Measurements from ENCODE around the gene TENT4B. TPM values are rescaled to one million over a fixed set of nuclear protein-coding genes. Genes with fewer than 3 reads are reported as not detected.
"Not testable (repeated sequence)": the region's sequence is repeated elsewhere in the genome, so short reads cannot be mapped to it uniquely, and the experiment has no call there.

The TENT4B gene
- polyA plus RNA-seq, 5 donors = 13.9 to 19.9 (median 17.5) TPM

DNA sequence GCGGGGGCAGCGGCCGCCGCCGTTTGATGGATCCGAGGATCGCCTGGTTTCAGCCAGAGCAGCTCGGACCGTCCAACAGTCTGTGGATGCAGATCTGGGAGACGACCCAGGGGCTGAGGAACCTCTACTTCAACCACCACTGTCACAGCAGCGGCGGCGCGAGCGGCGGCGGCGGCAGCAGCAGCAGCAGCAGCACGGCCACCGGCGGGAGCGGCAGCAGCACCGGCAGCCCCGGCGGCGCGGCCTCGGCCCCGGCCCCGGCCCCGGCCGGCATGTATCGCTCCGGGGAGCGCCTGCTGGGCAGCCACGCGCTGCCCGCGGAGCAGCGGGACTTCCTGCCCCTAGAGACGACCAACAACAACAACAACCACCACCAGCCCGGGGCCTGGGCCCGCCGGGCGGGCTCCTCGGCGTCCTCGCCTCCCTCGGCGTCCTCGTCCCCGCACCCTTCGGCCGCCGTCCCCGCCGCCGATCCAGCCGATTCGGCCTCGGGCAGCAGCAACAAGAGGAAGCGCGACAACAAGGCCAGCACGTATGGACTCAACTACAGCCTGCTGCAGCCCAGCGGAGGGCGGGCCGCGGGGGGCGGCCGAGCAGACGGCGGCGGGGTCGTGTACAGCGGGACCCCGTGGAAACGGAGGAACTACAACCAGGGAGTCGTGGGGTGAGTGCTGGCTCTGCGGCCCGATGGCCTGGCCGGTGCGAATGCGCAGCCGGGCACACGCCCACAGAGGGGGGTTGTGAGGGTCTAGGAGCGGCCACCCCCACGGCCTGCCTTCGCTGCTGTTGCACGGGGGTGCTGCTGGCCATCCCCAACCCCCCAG is 702 bp downstream of the TENT4B start:
- peak in 1 of 2 donors; percentile 17 for DNase-seq

DNA sequence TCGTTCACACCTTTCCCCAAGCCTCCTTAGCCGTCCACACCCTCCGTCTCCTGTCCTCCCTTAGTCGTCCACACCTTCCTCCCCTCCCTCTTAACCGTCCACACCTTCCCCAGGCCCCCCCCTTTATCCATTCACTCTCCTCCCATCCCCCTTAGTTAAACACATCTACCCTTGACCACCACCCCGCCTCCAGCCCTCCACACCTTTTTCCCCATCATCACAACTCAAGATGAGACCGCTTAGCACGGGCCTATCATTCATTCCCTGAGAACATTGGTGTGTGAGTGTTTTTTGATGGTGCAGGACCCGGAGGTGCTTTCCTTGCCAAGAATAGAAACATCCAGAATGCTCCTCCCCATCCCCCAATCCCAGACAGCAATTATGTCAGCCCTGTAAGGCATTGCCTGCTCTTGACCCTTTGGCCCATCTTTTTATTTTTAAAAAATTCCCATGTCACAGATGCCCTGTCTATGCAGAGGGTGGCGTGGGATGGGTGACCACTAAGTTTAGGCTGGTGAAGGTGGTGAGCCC is 1.4 kb downstream of the TENT4B start:
- peak in 1 of 2 donors; percentile 9 for DNase-seq

DNA sequence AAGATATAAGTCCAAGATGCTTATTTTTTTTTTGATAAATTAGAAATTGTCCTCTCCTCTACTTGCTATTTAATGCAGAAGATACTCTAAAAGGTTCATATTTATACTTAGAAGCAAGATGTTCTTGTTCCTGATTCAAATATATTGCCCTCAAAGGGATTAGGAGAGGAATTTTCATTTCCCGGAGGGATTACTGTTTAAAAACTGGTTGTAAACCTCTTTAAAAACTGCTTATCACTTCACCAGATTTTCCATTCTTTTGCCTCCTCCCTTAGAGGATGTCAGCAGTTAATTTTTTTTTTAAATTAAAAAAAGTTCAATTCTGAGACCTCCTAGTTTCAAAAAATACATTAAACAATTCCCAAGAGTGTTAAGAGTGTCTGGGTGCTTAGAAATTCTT is 2.8 kb downstream of the TENT4B start:
- no peak for DNase-seq

DNA sequence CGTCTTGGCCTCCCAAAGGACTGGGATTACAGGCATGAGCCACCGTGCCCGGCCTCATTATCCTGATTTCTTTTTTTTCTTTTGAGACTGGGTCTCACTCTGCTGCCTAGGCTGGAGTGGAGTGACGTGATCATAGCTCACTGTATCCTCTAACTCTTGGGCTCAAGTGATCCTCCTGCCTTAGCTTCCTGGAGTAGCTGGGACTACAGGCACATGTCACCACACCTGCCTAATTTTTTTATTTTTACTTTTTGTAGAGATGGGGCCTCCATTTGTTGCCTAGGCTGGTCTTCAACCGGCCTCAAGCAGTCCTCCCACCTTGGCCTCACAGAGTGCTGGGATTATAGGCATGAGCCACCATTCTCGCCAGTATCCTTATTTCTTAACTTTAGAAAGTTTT is 3.5 kb downstream of the TENT4B start:
- no peak for DNase-seq

DNA sequence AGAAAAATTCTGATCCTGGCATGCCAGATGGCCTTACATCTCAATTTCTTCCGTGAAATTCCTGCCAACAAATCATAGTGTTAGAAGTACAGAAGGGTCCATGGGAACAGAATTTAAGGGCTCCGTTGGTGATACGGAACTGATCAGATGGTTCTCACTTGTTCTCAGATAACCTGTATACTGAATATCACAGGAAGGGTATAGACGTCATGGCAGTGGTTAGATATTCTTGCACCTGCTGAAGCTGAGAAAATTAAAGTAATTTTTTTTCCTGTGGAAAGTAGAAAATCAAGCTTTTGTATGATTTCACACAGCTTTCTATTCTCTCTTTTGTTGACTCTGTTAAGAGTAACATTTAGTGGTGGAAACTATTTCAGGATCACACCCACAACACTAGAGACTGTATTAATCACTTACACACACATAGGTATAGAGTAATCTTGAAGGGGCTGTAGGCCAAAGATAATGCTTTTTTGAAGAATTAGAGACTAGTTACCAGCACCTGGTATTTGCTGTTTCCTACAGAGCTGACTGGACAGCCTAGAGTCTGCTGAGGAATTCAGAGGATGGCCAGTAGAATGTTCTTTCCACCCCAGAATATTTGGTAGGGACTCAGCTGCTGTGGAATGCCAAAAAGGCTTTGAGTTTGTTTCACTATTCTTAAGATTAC is 7.5 kb downstream of the TENT4B start:
- no peak for DNase-seq

DNA sequence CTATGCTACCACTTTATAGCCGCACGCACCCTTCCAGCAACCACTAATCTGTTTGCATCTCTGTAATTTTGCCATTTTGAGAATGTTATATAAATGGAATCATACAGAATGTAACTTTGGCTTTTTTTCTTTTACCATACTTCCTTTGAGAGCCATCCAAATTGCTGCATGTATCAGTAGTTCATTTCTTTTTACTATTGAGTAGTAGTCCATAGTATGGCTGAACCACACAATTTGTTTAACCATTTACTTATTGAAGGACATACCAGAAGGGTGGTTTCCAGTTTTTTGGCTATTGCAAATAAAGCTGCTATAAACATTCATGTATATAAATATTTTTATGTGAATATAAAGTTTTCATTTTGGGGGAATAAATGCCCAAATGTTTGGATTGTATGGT is 8.8 kb downstream of the TENT4B start:
- no peak for DNase-seq

DNA sequence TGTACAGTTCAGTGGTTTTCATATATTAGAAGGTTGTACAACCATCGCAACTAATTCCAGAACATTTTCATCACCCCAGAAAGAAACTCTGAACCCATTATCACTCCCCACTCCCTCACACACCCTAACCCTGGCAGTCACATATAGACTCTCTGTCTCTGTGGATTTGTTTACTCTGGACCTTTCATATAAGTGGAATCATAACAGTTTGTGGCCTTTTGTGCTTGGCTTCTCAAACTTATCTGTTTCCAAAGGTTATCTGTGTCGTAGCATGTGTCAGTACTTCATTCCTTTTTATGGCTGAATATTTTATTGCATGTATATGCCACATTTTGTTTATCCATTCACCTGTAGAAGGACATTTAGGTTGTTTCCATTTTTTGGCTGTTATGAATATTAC is 12.4 kb downstream of the TENT4B start:
- DNase-seq = no peak

DNA sequence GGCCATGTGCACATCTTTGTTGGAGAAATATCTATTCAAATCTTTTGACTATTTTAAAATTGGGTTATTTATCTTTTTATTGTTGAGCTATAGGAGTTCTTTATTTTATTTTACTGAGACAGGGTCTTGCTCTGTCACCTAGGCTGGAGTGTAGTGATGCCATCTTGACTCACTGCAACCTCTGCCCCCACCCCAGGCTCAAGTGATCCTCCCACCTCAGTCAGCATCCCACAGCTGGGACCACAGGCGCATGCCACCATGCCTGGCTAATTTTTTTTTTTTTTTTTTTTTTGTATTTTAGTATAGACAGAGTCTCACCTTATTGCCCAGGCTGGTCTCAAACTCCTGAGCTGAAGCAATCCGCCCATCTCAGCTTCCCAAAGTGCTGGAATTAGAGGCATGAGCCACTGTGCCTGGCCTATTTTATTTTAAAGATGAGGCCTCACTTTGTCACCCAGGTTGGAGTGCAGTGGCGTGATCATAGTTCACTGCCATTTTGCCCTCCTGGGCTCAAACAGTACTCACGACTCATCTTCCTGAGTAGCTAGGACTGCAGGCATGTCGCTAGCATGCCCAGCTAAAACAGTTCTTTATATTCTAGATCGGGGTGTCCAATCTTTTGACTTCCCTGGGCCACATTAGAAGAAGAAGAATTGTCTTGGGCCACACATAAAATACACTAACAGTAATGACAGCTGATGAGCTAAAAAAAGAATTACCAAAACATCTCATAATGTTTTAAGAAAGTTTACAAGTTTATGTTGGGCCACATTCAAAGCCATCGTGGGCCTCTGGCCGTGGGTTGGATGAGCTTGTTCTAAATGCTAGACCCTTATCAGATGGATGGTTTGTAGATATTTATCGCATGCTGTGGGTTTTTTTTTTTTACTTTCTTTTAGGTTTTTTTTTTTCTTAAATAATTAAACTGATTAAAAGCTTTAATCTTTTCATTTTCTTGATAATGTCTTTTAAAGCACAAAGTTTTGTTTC is 13.7 kb downstream of the TENT4B start:
- DNase-seq = no peak

DNA sequence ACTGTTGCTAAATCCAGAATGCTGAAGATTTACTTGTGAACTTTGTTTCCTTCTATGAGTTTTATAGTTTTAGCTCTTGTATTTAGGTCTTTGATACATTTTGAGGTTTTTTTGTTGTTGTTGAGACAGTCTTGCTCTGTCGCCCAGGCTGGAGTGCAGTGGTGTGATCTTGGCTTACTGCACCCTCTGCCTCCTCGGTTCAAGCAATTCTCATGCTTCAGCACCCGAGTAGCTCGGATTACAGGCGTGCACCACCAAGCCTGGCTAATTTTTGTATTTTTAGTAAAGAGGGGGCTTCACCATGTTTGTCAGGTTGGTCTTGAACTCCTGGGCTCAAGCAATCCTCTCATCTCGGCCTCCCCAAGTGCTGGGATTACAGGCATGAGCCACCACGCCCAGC is 14.4 kb downstream of the TENT4B start:
- DNase-seq = no peak

DNA sequence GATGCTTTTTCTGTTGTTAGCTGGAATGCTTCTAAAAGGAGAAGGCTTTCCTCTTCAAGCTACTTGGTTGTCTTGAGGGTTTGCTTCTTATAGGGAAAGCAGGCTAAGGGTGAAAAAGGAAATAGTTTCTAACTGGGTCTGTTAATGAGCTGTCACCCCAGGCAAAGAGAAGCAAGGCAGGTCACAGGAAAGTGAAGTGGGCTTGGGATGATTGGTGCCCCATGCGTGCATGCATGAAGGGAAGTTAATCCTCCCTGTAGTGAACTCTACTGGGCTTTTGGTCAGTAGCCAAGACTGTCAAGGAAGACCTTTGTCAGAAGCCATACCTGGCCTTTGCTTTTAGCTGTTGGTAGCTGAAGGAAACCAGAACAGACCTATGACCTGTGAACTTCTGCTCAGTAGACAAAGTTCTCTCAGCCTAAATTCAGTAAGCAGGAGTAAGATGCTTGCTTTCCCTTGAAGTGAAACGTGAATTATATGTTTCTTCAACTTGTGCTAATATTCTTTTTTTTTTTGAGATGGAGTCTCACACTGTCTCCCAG is 16.5 kb downstream of the TENT4B start:
- no peak for DNase-seq

DNA sequence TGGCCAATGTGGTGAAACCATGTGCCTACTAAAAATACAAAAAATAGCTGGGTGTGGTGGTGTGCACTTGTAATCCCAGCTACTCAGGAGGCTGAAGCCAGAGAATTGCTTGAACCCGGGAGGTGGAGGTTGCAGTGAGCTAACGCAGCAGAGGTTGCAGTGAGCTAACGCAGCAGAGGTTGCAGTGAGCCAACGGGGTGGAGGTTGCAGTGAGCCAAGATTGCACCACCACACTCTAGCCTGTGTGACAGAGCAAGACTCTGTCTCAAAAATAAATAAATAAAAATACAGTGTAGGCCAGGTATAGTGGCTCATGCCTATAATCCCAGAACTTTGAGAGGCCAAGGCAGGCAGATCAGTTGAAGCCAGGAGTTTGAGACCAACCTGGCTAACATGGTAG is 18.7 kb downstream of the TENT4B start:
- DNase-seq = not testable (repeated sequence)

DNA sequence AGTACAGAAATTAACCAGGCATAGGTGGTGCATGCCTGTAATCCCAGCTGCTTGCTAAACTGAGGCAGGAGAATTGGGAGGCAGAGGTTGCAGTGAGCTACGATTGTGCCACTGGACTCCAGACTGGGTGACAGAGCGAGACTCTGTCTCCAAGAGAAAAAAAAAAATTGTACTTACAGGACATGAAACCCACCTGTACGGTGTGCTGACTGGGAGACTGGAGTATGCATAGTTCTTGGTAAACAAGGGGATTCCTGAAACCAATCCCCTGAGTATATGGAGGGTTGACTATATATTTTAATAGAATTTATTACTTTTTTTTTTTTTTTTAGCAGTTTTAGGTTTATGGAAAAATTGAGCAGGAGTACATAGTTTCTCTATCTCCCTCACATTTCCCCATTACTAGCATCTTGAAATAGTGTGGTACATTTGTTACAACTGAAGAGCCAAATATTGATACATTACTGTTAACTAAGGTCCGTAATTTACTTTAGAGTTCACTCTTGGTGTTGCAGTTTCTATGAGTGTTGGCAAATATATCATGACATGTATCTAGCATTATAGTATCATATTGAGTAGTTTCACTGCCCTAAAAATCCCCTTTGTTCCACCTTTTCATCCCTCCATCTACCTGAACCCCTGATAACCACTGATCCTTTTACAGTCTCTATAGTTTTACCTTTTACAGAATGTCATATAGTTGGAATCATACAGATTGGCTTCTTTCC is 19.3 kb downstream of the TENT4B start:
- no peak for DNase-seq

DNA sequence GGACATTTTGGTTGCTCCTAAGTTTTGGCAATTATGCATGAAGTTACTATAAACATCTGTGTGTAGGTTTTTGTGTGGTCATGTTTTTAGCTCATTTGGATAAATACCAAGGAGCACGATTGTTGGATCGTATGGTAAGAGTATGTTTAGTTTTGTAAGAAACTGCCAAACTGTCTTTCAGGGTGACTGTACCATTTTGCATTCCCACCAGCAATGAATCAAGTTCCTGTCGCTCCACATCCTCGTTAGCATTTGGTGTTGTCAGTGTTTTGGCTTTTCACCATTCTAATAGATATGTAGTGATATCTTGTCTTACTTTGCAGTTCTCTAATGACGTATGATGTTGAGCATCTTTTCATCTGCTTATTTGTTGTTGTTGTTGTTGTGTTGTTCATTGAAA is 20.2 kb downstream of the TENT4B start:
- no peak for DNase-seq

DNA sequence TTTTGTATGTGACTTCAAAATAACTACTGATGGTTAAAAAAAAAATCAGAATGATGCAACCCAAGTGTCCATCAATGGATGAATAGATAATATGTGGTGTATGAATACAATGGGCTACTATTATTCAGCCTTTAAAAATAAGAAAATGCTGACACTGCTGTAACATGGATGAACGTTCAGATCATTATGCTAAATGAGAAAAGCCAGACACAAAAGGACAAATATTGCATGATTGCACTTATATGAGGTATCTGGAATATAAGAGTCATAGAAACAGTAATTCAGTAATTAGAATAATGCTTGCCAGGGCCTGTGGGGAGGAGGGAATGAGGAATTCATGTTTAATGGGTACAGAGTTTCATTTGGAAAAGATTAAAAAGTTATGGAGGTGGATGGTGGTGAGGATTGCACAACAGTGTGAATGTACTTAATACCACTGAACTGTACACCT is 25.4 kb downstream of the TENT4B start:
- no peak for DNase-seq

DNA sequence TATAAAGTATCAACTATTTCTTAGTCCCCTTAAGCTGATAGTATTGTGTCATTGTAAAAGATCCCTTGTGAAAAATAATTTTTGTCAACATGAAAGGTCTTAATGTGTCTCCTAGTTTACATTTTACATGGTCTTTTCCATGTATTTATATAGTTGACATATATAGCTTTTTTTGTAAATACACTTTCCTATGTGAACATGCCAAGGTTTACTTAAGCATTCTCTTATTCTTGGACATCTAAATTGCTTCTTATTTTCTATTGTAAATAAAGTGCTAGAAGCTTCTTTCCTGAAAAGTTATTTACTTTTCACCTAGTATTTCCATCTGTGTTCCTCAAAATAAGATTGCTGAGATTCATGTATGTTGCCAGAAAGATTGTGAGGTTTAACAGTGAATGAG is 29.3 kb downstream of the TENT4B start:
- DNase-seq = no peak

DNA sequence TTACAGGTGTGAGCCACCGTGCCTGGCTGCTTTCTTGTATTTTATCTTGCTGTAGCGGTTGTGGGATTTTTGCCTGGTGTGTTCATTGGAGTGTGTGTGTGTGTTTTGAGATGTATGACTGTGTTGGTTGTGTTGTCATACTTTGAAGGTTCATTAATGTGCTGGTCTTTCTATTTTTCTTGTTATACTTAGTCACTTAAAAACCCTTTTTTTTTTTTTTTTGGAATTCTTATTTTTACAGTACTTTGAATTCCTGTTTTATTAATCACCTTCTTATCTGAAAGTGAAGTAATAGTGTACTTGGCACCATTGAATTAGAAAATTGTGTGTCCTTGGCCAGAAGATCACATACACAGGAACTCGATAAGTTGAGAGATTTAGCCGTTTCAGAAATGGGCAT is 30.2 kb downstream of the TENT4B start:
- no peak for DNase-seq

DNA sequence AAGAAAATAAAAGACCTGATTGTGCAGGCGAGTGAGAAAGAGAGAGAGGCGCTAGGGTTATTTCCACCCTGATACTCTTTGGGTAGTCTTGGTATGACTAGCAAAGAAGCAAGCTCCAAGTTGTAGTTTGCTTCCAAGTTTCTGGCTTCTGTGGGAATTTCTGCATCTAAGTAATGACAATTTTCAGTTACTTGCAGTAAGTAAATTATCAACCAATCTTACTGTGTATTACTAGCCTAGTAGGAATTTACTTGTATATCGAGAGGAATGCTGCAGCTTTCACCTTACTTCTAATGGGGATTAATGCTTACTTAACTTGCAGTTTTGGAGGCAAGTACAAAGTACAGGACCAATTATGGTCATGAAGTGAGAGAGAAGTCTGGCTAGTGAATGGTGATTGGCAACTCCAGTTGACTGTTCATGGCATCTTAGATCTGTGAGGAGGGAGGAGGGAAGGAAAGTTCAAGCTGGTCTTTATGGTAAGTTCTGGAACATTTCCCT is 31.9 kb downstream of the TENT4B start:
- DNase-seq = no peak

DNA sequence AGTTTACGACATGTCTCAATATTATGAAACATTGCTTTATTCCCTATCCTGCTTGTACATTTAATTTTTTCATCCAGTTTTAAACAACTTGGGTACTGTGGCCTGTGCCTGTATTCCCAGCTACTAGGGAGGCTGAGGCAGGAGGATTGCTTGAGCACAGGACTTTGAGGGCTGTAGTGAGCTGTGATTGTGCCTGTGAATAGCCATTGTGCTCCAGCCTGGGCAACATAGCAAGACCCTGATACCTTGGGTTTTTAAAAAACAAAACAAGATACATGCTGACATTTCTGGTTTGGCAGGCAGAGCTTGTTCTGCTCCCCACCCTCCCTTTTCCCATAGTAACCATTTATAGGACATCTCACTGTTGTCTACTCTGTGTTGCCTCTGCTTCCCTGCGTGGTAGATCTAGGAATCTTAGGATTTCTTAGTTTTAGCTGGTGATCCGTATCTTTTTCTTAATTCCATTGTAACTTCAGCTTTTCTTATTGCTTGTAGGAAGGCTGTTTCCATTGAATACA is 35.6 kb downstream of the TENT4B start:
- DNase-seq = no peak

DNA sequence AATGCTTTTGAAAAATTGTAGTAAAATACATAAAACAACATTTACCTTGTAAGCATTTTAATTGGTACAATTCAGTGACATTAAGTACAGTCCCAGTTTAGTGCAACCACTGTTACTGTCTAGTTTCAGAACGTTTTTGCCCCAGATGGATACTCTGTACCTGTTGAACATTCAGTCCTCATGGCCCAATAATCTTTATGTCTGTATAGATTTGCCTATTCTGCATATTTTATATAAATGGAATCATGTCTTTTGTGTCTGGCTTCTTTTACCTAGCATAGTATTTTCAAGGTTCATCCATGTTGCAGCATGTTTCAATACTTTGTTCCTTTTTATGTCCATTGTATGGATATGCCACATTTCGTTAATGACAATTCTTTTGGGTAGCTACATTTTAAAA is 37.2 kb downstream of the TENT4B start:
- DNase-seq = no peak

DNA sequence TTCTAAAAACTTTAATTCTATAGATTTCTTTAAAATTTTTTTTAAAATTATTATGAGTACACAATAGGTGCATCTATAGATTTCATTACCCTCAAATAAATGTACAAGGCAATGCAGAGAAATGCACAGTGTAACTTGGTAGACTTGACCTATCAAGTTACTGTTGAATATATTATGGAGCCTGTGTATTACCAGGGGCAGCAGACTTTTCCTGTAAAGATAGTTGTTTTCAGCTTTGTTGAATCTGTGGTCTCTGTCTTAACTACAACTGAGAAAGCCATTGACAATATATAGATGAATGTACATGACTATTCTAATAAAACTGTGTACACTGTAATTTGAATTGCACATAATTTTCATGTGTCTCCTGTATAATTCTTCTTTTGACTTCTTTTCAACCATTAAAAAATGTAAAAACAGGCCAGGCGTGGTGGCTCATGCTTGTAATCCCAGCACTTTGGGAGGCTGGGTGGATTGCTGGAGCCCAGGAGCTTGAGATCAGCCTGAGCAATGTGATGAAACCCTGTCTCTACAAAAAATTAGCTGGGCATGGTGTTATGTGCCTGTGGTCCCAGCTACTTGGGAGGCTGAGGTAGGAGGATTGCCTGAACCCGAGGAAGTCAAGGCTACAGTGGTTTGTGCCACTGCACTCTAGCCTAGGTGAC is 39.4 kb downstream of the TENT4B start:
- DNase-seq = no peak

Measured in right lung (tissue), 5 donors.